ENCODE results near the gene OR2T27. TPM values are rescaled to one million over a fixed set of nuclear protein-coding genes. Genes with fewer than 3 reads are reported as not detected.
A peak's percentile ranks its signal among the peaks of the same experiment; 100 is the strongest.

OR2T27 gene
- total RNA-seq, 1 experiment from 2014 or later: not detected

- Histone ChIP-seq H3K27ac (ENCODE audit: low read depth, low read length, poor library complexity, severe bottlenecking) (no peak overlapping the region), H3K9me3 (ENCODE audit: low read depth, low read length, poor library complexity, severe bottlenecking) (no peaks in the 10 kb centered on the region), H3K4me3 (ENCODE audit: low read depth, low read length, poor library complexity, severe bottlenecking) (no peak overlapping the region), H3K27me3 (replicated peaks; ENCODE audit: insufficient read depth, low read depth, low read length, poor library complexity) (no peaks in the 10 kb centered on the region), H3K4me1 (ENCODE audit: insufficient read depth, low read length, poor library complexity, severe bottlenecking) (peaks cover 5% of the 10 kb centered on the region), H3K36me3 (ENCODE audit: insufficient read depth, low read length, poor library complexity, severe bottlenecking) (no peaks in the 10 kb centered on the region)
- TF ChIP-seq, protein P1, sequence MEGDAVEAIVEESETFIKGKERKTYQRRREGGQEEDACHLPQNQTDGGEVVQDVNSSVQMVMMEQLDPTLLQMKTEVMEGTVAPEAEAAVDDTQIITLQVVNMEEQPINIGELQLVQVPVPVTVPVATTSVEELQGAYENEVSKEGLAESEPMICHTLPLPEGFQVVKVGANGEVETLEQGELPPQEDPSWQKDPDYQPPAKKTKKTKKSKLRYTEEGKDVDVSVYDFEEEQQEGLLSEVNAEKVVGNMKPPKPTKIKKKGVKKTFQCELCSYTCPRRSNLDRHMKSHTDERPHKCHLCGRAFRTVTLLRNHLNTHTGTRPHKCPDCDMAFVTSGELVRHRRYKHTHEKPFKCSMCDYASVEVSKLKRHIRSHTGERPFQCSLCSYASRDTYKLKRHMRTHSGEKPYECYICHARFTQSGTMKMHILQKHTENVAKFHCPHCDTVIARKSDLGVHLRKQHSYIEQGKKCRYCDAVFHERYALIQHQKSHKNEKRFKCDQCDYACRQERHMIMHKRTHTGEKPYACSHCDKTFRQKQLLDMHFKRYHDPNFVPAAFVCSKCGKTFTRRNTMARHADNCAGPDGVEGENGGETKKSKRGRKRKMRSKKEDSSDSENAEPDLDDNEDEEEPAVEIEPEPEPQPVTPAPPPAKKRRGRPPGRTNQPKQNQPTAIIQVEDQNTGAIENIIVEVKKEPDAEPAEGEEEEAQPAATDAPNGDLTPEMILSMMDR (conservative IDR thresholded peaks at IDR 0.05; ENCODE audit: low read depth, low read length): peak; percentile 44
- TF ChIP-seq EZH2 (IDR thresholded peaks at IDR 0.05; ENCODE audit: borderline replicate concordance, low read depth, low read length, poor library complexity, severe bottlenecking): no peak
- intact Hi-C loops (cut with micrococcal nuclease; ENCODE audit: unreplicated experiment): no loop called here
- DNase-seq (ENCODE audit: low spot score): peak; percentile 31
- CTCF ChIA-PET: no interaction called here
- POLR2A ChIA-PET (ENCODE audit: low non-redundant PET): no interaction called here
- BruUV-seq (replicated peaks): no TSS peak
Observed at GRCh38 chr1:248696261-248696660, 40.9 kb upstream of the OR2T27 start.

GRCh38 chr1:248695451-248696132, 40.3 kb upstream of the OR2T27 start:
- DNase-seq (ENCODE audit: low spot score): no peak
- ChIA-PET POLR2A (ENCODE audit: low non-redundant PET) (no interaction called here), CTCF (no interaction called here)
- TF ChIP-seq EZH2 (IDR thresholded peaks at IDR 0.05; ENCODE audit: borderline replicate concordance, low read depth, low read length, poor library complexity, severe bottlenecking): no peak
- TF ChIP-seq, protein P1 (conservative IDR thresholded peaks at IDR 0.05; ENCODE audit: low read depth, low read length): no peak
- H3K27me3 ChIP-seq (replicated peaks; ENCODE audit: insufficient read depth, low read depth, low read length, poor library complexity): no peaks in the 10 kb centered on the region
- BruUV-seq (replicated peaks): no TSS peak
- no peak overlapping the region for H3K27ac ChIP-seq (ENCODE audit: low read depth, low read length, poor library complexity, severe bottlenecking)
- H3K4me3 ChIP-seq (ENCODE audit: low read depth, low read length, poor library complexity, severe bottlenecking): no peak overlapping the region
- no peaks in the 10 kb centered on the region for H3K36me3 ChIP-seq (ENCODE audit: insufficient read depth, low read length, poor library complexity, severe bottlenecking)
- intact Hi-C loops (cut with micrococcal nuclease; ENCODE audit: unreplicated experiment): no loop called here
- H3K9me3 ChIP-seq (ENCODE audit: low read depth, low read length, poor library complexity, severe bottlenecking): no peaks in the 10 kb centered on the region
- H3K4me1 ChIP-seq (ENCODE audit: insufficient read depth, low read length, poor library complexity, severe bottlenecking): peaks cover 5% of the 10 kb centered on the region

GRCh38 chr1:248691567-248692155, 36.3 kb upstream of the OR2T27 start:
- Histone ChIP-seq H3K27me3 (replicated peaks; ENCODE audit: insufficient read depth, low read depth, low read length, poor library complexity) (peaks cover 3% of the 10 kb centered on the region), H3K4me1 (ENCODE audit: insufficient read depth, low read length, poor library complexity, severe bottlenecking) (no peaks in the 10 kb centered on the region), H3K9me3 (ENCODE audit: low read depth, low read length, poor library complexity, severe bottlenecking) (no peaks in the 10 kb centered on the region), H3K27ac (ENCODE audit: low read depth, low read length, poor library complexity, severe bottlenecking) (no peak overlapping the region), H3K4me3 (ENCODE audit: low read depth, low read length, poor library complexity, severe bottlenecking) (no peak overlapping the region), H3K36me3 (ENCODE audit: insufficient read depth, low read length, poor library complexity, severe bottlenecking) (no peaks in the 10 kb centered on the region)
- no peak for DNase-seq (ENCODE audit: low spot score)
- BruUV-seq (replicated peaks): no TSS peak
- no peak for TF ChIP-seq EZH2 (IDR thresholded peaks at IDR 0.05; ENCODE audit: borderline replicate concordance, low read depth, low read length, poor library complexity, severe bottlenecking)
- TF ChIP-seq, protein P1 (conservative IDR thresholded peaks at IDR 0.05; ENCODE audit: low read depth, low read length): no peak
- intact Hi-C loops (cut with micrococcal nuclease; ENCODE audit: unreplicated experiment): no loop called here
- ChIA-PET POLR2A (ENCODE audit: low non-redundant PET) (no interaction called here), CTCF (no interaction called here)
